Body of pancreas (tissue), 4 donors: ENCODE results near the gene RNASEH1.

Source experiments
- CTCF ChIP-seq, 7 experiments: fragments of 450-650 bp in 4 of 7; fragments of 200-600 bp in 3 of 7; sonication (generic) in 3 of 7; IDR thresholded peaks; one replicate each; pipeline ENCODE4 v1.5.1; 2016 to 2019; ENCODE audit warnings: antibody characterized with exemption in 7 of 7
- POLR2A ChIP-seq, 3 donors: fragments of 450-650 bp; IDR thresholded peaks; one replicate each; pipeline ENCODE4 v1.6.1; 2016; ENCODE audit warnings: antibody characterized with exemption in 3 of 3, mild to moderate bottlenecking in 2 of 3

GRCh38 chr2:3597567-3597966 lies 39.4 kb upstream of the RNASEH1 start:
- TF ChIP-seq POLR2A (IDR thresholded peaks at IDR 0.05) (no peak), CTCF (IDR thresholded peaks at IDR 0.05) (no peak)
